UCSD-AML1 (cell line): Measurements from ENCODE around the gene NADSYN1.
A peak's percentile ranks its signal among the peaks of the same experiment; 100 is the strongest.
"Not testable (repeated sequence)": the region's sequence is repeated elsewhere in the genome, so short reads cannot be mapped to it uniquely, and the experiment has no call there.

Source experiments
- DNase-seq: peaks from one replicate; lab custom pipeline; 2025; ENCODE audit not compliant: unreplicated experiment; lab: John Stamatoyannopoulos, UW

NADSYN1 gene

GRCh38 chr11:71453037-71453917 is at the start of gene NADSYN1:
NADSYN1 (plus strand) TSS chr11:71453203; CDS start chr11:71453297, 94 bp downstream.
- DNase-seq, result peak; percentile 98

GRCh38 chr11:71404209-71404608 is 48.8 kb upstream of the NADSYN1 start:
- DNase-seq, result no peak

GRCh38 chr11:71406681-71407080 is 46.3 kb upstream of the NADSYN1 start:
- DNase-seq, result no peak

- no peak for DNase-seq
Measured at GRCh38 chr11:71407356-71407755, 45.6 kb upstream of the NADSYN1 start.

GRCh38 chr11:71408826-71409225 is 44.2 kb upstream of the NADSYN1 start:
- DNase-seq, result no peak

GRCh38 chr11:71410363-71410966 is 42.5 kb upstream of the NADSYN1 start:
- DNase-seq, result no peak

GRCh38 chr11:71414645-71415044 is 38.4 kb upstream of the NADSYN1 start:
- no peak for DNase-seq

GRCh38 chr11:71418643-71419042 is 34.4 kb upstream of the NADSYN1 start:
- DNase-seq, result no peak

- DNase-seq, result peak; percentile 33
Measured at GRCh38 chr11:71420455-71421241, 32.4 kb upstream of the NADSYN1 start.

- no peak for DNase-seq
Measured at GRCh38 chr11:71421392-71421950, 31.5 kb upstream of the NADSYN1 start.

GRCh38 chr11:71422318-71422717 is 30.7 kb upstream of the NADSYN1 start:
- not testable (repeated sequence) for DNase-seq

GRCh38 chr11:71423181-71423790 is 29.7 kb upstream of the NADSYN1 start:
- DNase-seq, result no peak

GRCh38 chr11:71425409-71425808 is 27.6 kb upstream of the NADSYN1 start:
- no peak for DNase-seq

GRCh38 chr11:71425860-71426259 is 27.1 kb upstream of the NADSYN1 start:
- DNase-seq, result no peak

- DNase-seq, result no peak
Measured at GRCh38 chr11:71426413-71426812, 26.6 kb upstream of the NADSYN1 start.

GRCh38 chr11:71428861-71429435 is 24.1 kb upstream of the NADSYN1 start:
- no peak for DNase-seq

GRCh38 chr11:71429701-71430100 is 23.3 kb upstream of the NADSYN1 start:
- DNase-seq, result no peak

GRCh38 chr11:71430166-71430565 is 22.8 kb upstream of the NADSYN1 start:
- no peak for DNase-seq

GRCh38 chr11:71431271-71431670 is 21.7 kb upstream of the NADSYN1 start:
- no peak for DNase-seq
